ENCODE data around the gene CCNQ.

CCNQ gene

DNA sequence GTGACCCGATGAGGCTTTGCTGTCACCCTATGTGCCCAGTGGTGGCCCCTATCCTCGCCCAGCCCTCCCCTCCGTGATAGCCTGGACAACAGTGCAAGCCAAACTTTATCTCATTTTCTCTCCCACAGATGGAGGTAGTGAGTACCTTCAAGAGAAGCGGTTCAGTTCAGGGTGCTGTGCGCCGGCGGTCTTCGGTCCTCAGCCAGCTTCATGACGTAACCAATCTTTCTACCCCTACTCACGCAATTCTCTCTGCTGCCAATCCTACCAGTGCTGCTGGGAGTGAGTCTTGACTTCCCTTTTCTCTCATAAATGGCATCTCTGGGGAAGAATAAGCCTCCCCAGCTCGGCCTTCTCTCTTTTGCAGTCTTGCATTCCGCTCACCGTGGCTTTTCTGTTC lies 29.5 kb downstream of the CCNQ start:
- ChIA-PET POLR2A (no interaction called here), CTCF (interaction anchor here (2.5 kb wide), 1 partner anchor 15 kb away, joined by 7 read pairs; no protein-coding TSS in a partner anchor)
- TF ChIP-seq, protein P1, sequence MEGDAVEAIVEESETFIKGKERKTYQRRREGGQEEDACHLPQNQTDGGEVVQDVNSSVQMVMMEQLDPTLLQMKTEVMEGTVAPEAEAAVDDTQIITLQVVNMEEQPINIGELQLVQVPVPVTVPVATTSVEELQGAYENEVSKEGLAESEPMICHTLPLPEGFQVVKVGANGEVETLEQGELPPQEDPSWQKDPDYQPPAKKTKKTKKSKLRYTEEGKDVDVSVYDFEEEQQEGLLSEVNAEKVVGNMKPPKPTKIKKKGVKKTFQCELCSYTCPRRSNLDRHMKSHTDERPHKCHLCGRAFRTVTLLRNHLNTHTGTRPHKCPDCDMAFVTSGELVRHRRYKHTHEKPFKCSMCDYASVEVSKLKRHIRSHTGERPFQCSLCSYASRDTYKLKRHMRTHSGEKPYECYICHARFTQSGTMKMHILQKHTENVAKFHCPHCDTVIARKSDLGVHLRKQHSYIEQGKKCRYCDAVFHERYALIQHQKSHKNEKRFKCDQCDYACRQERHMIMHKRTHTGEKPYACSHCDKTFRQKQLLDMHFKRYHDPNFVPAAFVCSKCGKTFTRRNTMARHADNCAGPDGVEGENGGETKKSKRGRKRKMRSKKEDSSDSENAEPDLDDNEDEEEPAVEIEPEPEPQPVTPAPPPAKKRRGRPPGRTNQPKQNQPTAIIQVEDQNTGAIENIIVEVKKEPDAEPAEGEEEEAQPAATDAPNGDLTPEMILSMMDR (IDR thresholded peaks at IDR 0.05; ENCODE audit: control extremely low read depth, extremely low read depth, low read depth, missing control alignments), result no peak
- no peak for DNase-seq (ENCODE audit: extremely low spot score)

DNA sequence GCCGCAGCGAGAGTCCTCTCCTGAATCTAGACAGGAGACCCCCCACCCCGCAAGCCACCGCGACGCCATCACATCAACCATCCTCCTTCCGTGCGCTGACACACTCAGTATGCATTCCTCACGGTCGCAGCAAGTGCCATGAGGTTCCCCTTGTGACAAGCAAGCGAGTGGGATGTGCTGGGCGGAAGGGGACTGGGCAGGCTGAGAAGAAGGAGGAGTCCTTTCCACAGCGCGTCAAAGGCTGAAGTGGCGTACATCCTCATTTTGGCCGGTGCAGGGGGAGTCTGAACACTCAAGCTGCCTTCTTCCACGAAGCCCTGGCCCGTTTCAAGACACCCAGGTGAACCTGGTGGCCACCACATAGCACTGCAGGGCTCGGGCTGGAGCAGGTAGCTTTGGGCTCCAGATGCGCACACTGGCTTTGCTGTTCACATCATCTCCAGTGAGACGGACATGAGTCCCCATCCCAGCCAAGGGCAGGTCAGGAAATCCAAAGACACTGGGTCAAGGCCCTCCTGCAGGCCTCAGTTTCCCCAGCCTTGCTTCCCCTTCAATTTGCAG lies 30.4 kb downstream of the CCNQ start:
- POLR2A ChIA-PET, result no interaction called here

DNA sequence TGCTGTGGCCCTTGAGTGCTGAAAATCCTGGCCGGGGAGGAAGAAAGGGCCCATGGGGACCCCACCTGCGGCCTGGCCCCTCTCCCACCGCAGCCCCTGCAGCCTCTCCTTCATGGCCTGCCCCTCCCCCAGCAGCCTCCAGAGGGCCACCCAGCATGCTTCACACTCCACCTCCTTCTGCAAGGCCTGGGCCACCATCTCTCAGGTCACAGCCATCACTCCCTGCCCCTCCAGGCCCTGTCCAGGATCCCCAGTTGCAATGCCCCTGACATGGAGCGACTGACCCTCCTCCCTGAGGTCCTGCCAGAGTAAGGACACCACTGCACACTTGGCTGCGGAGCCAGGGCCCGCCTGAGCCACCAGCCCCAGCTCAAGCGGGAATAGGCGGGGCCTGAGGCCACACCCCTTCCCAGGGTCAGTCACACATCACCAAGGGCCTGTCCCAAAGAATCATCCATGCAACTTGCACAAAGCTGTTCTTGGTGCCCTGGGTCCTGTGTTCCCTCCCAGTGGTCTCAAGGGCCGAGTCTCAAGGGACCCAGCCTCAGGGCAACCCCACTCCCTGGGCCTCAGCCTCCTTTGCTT lies 32.9 kb downstream of the CCNQ start:
- CTCF ChIA-PET, result interaction anchor here (1.8 kb wide), 1 partner anchor 103 kb away, joined by 6 read pairs; no protein-coding TSS in a partner anchor
- DNase-seq (ENCODE audit: extremely low spot score), result no peak
- TF ChIP-seq, protein P1 (IDR thresholded peaks at IDR 0.05; ENCODE audit: control extremely low read depth, extremely low read depth, low read depth, missing control alignments), result no peak
- POLR2A ChIA-PET, result no interaction called here

More for the DNA sequence above, 30.4 kb downstream of the CCNQ start:
- no peak for DNase-seq (ENCODE audit: extremely low spot score)
- TF ChIP-seq, protein P1 (IDR thresholded peaks at IDR 0.05; ENCODE audit: control extremely low read depth, extremely low read depth, low read depth, missing control alignments), result no peak
- CTCF ChIA-PET, result interaction anchor here (2.5 kb wide), 1 partner anchor 14 kb away, joined by 7 read pairs; no protein-coding TSS in a partner anchor

DNA sequence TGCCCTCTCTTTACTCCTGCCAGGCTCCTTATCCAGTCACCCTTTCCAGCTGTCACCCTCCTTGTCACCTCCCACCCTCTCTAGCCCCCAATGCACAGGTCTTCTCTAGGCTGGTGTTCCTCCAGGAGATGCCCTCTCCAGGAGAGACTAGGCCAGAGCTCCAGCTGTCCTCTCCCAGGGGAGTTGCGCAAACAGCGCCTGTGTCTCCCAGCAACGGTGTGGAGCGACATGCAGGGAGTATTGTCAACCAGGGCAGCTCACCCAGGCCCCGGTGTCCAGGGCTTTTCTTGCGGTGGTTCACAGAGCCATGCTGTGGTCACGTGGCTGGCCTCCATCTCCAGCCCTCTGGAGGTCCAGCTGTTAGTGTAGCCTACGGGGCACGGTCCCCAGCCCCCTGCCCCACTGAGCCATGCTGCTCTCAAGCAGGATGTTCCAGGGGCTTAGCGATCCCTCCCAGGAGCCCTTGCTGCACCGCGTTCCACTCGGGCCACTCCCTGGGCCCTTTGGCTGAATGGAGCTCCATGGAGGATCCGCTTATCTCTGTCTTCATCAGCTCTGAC lies 34.8 kb downstream of the CCNQ start:
- ChIA-PET POLR2A (no interaction called here), CTCF (interaction anchor here (1.4 to 3.2 kb wide), 5 partner anchors 10 to 532 kb away, joined by 4 to 14 read pairs (median 5); no protein-coding TSS in a partner anchor)
- TF ChIP-seq, protein P1 (IDR thresholded peaks at IDR 0.05; ENCODE audit: control extremely low read depth, extremely low read depth, low read depth, missing control alignments), result no peak
- no peak for DNase-seq (ENCODE audit: extremely low spot score)

DNA sequence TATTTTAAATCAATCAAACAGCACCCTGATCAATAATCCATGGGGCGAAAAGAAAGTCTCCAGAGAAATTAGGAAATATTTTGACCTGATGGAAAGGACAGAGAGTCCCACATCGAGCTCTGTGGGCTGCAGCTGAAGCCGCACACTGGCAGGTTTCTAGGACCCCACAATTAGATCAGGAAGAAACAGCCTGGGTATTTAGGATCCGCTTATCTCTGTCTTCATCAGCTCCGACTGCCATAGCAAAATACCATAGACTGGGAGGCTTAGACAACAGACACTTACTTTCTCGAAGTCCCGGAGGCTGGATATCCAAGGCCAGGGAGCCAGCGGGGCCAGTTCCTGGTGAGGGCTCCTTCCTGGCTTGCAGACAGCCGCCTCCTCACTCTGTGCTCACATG lies 36.4 kb downstream of the CCNQ start:
- DNase-seq (ENCODE audit: extremely low spot score), result no peak
- TF ChIP-seq, protein P1 (IDR thresholded peaks at IDR 0.05; ENCODE audit: control extremely low read depth, extremely low read depth, low read depth, missing control alignments), result no peak
- ChIA-PET CTCF (interaction anchor here (1.0 to 3.2 kb wide), 3 partner anchors 9 to 105 kb away, joined by 5 to 14 read pairs (median 7); no protein-coding TSS in a partner anchor), POLR2A (no interaction called here)

DNA sequence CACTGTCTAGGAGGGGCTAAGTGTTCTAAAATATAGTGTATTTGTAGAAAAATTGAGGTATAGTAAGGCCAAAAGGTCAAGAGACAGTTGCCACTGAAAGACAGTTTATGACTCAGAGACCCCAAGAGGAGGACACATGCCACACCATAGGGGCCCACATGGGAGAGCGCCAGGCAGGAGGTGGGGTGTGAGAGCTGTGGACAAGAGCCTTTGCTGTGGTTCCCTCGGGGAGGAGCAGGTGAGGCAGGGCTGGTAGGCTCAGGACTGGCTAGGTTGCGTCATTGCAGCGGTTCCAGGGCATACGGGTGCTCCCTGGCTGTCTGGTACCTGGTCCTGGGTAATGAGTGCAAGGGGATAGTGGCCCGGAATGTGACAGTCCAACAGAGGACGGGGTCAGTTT lies 37.6 kb downstream of the CCNQ start:
- ChIA-PET CTCF (interaction anchor here (1.0 to 3.2 kb wide), 3 partner anchors 8 to 107 kb away, joined by 5 to 14 read pairs (median 7); no protein-coding TSS in a partner anchor), POLR2A (no interaction called here)
- DNase-seq (ENCODE audit: extremely low spot score), result no peak
- TF ChIP-seq, protein P1 (IDR thresholded peaks at IDR 0.05; ENCODE audit: control extremely low read depth, extremely low read depth, low read depth, missing control alignments), result no peak
